WTC11 (cell line): ENCODE measurements around the gene GSTO2. TPM values are rescaled to one million over a fixed set of nuclear protein-coding genes. Genes with fewer than 3 reads are reported as not detected.

Source experiments
- ATAC-seq: fragments of 200-7000 bp; cut with Tn5 transposase; 2 replicates; pipeline ENCODE4 v1.10.0; 2021; ENCODE audit warnings: mild to moderate bottlenecking, moderate library complexity
- CTCF ChIA-PET: fragments of 300-600 bp; sonication (Branson Sonifier 250); formaldehyde crosslinking; loops from one replicate; lab custom pipeline; 2021; ENCODE audit warnings: antibody characterized with exemption; lab: Charles Lee
- POLR2A ChIA-PET: fragments of 350-600 bp; sonication (Branson Sonifier 250); formaldehyde crosslinking; loops from one replicate; lab custom pipeline; 2021; ENCODE audit warnings: antibody characterized with exemption; lab: Charles Lee
- DNase-seq: peaks from one replicate; pipeline ENCODE4 v3.0.0; 2021; ENCODE audit warnings: low spot score
- H3K27ac Mint-ChIP-seq: 2 replicates; pipeline ENCODE4 v1.8.0; 2021; ENCODE audit warnings: mixed read lengths
- H3K27me3 Mint-ChIP-seq: 2 replicates; pipeline ENCODE4 v1.8.0; 2021; ENCODE audit warnings: low read depth, mild to moderate bottlenecking, moderate library complexity, mixed read lengths
- H3K36me3 Mint-ChIP-seq: 2 replicates; pipeline ENCODE4 v1.8.0; 2021; ENCODE audit warnings: mixed read lengths
- H3K4me1 Mint-ChIP-seq: 2 replicates; pipeline ENCODE4 v1.8.0; 2022; ENCODE audit warnings: mixed read lengths
- H3K4me3 Mint-ChIP-seq: 2 replicates; pipeline ENCODE4 v1.8.0; 2021; ENCODE audit warnings: mild to moderate bottlenecking, moderate library complexity, mixed read lengths
- H3K9me3 Mint-ChIP-seq: 2 replicates; pipeline ENCODE4 v1.8.0; 2021; ENCODE audit warnings: mixed read lengths
- AFF4 ChIP-seq: sonication (generic); formaldehyde crosslinking; IDR thresholded peaks from 2 replicates; pipeline ENCODE4 v1.8.1; 2023; ENCODE audit warnings: mild to moderate bottlenecking, missing genetic modification reagents, borderline replicate concordance
- ARID4B ChIP-seq: sonication (generic); formaldehyde crosslinking; IDR thresholded peaks from 2 replicates; pipeline ENCODE4 v1.8.0; 2023; ENCODE audit warnings: missing genetic modification reagents, mild to moderate bottlenecking, borderline replicate concordance
- ATF1 ChIP-seq: sonication (generic); formaldehyde crosslinking; IDR thresholded peaks from 2 replicates; pipeline ENCODE4 v1.8.1; 2023; ENCODE audit warnings: mild to moderate bottlenecking, moderate library complexity, missing genetic modification reagents
- ATF6 ChIP-seq: sonication (generic); formaldehyde crosslinking; IDR thresholded peaks from 2 replicates; pipeline ENCODE4 v1.8.1; 2023; ENCODE audit warnings: mild to moderate bottlenecking, missing genetic modification reagents
- ELF4 ChIP-seq: sonication (generic); formaldehyde crosslinking; IDR thresholded peaks from 2 replicates; pipeline ENCODE4 v1.8.1; 2022; ENCODE audit warnings: low read depth, mild to moderate bottlenecking, moderate library complexity, missing genetic modification reagents
- ESRRA ChIP-seq: sonication (generic); formaldehyde crosslinking; IDR thresholded peaks from 2 replicates; pipeline ENCODE4 v1.8.1; 2022; ENCODE audit warnings: mild to moderate bottlenecking, missing genetic modification reagents, borderline replicate concordance
- FOXP4 ChIP-seq: sonication (generic); formaldehyde crosslinking; IDR thresholded peaks from 2 replicates; pipeline ENCODE4 v1.8.0; 2022; ENCODE audit warnings: mild to moderate bottlenecking, missing genetic modification reagents
- MAX ChIP-seq: sonication (generic); formaldehyde crosslinking; IDR thresholded peaks from 2 replicates; pipeline ENCODE4 v1.8.0; 2022; ENCODE audit warnings: mild to moderate bottlenecking, missing genetic modification reagents
- MLX ChIP-seq: sonication (generic); formaldehyde crosslinking; IDR thresholded peaks from 2 replicates; pipeline ENCODE4 v1.8.1; 2023; ENCODE audit warnings: mild to moderate bottlenecking, missing genetic modification reagents, moderate library complexity
- MYBL2 ChIP-seq: sonication (generic); formaldehyde crosslinking; IDR thresholded peaks from 2 replicates; pipeline ENCODE4 v1.8.1; 2023; ENCODE audit warnings: mild to moderate bottlenecking, moderate library complexity, missing genetic modification reagents
- NR2C2 ChIP-seq: sonication (generic); formaldehyde crosslinking; IDR thresholded peaks from 2 replicates; pipeline ENCODE4 v1.8.0; 2022; ENCODE audit warnings: mild to moderate bottlenecking, missing genetic modification reagents
- SOX15 ChIP-seq: fragments of 250-450 bp; sonication (Bioruptor Pico); IDR thresholded peaks from 2 replicates; pipeline ENCODE4 v1.9.0; 2021; ENCODE audit warnings: mild to moderate bottlenecking
- SP1 ChIP-seq: sonication (generic); formaldehyde crosslinking; conservative IDR thresholded peaks from 2 replicates; pipeline ENCODE4 v1.8.1; 2022; ENCODE audit warnings: missing genetic modification reagents
- TEAD1 ChIP-seq: sonication (generic); formaldehyde crosslinking; IDR thresholded peaks from 2 replicates; pipeline ENCODE4 v1.8.0; 2022; ENCODE audit warnings: mild to moderate bottlenecking, missing genetic modification reagents
- USF1 ChIP-seq: sonication (generic); formaldehyde crosslinking; IDR thresholded peaks from 2 replicates; pipeline ENCODE4 v1.8.0; 2022; ENCODE audit warnings: mild to moderate bottlenecking, missing genetic modification reagents
- ZNF425 ChIP-seq: fragments of 250-450 bp; sonication (Bioruptor Pico); conservative IDR thresholded peaks from 2 replicates; pipeline ENCODE4 v1.9.0; 2021; ENCODE audit warnings: mild to moderate bottlenecking
- total RNA-seq: library from RNA; stranded (reverse); gene quantifications from 3 replicates; pipeline ENCODE4 v1.2.3, GENCODE V29; 2021

GSTO2 gene
- total RNA-seq, 1 experiment from 2014 or later: 10.7 TPM

GRCh38 chr10:104324221-104324686 is 55.3 kb downstream of the GSTO2 start (continued):
- no peak for TF ChIP-seq ARID4B (CRISPR knock-in tag)
- TF ChIP-seq AFF4: no peak
- no peak for TF ChIP-seq SOX15 (CRISPR knock-in tag)
- no peak for TF ChIP-seq USF1 (CRISPR knock-in tag)
- no peak for TF ChIP-seq MYBL2 (CRISPR knock-in tag)
- TF ChIP-seq ELF4 (CRISPR knock-in tag): no peak

- Mint-ChIP-seq H3K9me3 (no peaks in the 10 kb centered on the region), H3K27me3 (no peaks in the 10 kb centered on the region), H3K36me3 (peaks cover 5% of the 10 kb centered on the region; the same call in 1 of the 2 replicates), H3K4me3 (no peak overlapping the region), H3K4me1 (peaks cover 94% of the 10 kb centered on the region), H3K27ac (peak overlapping the region; percentile 69; the same call in 1 of the 2 replicates)
- DNase-seq (no peak), ATAC-seq (no peak)
- CTCF ChIA-PET: interaction anchor here (1.4 kb wide), 1 partner anchor 50 kb away, joined by 3 read pairs; no protein-coding TSS in a partner anchor
- POLR2A ChIA-PET: no interaction called here
- no peak for TF ChIP-seq TEAD1 (CRISPR knock-in tag)
- TF ChIP-seq ESRRA: no peak
- TF ChIP-seq ZNF425 (CRISPR knock-in tag): no peak
- no peak for TF ChIP-seq FOXP4 (CRISPR knock-in tag)
- TF ChIP-seq MAX (CRISPR knock-in tag): no peak
- TF ChIP-seq SP1 (CRISPR knock-in tag): no peak
- TF ChIP-seq ATF6 (CRISPR knock-in tag): no peak
- TF ChIP-seq USF1 (CRISPR knock-in tag): no peak
- no peak for TF ChIP-seq MYBL2 (CRISPR knock-in tag)
- TF ChIP-seq SOX15 (CRISPR knock-in tag): no peak
- TF ChIP-seq MLX (CRISPR knock-in tag): no peak
- TF ChIP-seq NR2C2 (CRISPR knock-in tag): no peak
- TF ChIP-seq ATF1 (CRISPR knock-in tag): no peak
Observed at GRCh38 chr10:104324931-104325330, 55.9 kb downstream of the GSTO2 start.
